Bronchial epithelial cell (primary cell): ENCODE measurements around the gene WDR89. TPM values are rescaled to one million over a fixed set of nuclear protein-coding genes. Genes with fewer than 3 reads are reported as not detected.
"Not testable (repeated sequence)": the region's sequence is repeated elsewhere in the genome, so short reads cannot be mapped to it uniquely, and the experiment has no call there.

ENCODE experiments used
- DNase-seq: peaks from one replicate; pipeline ENCODE4 v3.0.0-alpha.2; 2010; ENCODE audit warnings: low read depth
- FAIRE-seq: peaks from 2 replicates; lab custom pipeline; 2011; peaks lifted over from hg19 to GRCh38; lab: Jason Lieb, UNC
- H3K27me3 ChIP-seq: 2 replicates; pipeline ENCODE4 v1.5.1; 2011; ENCODE audit warnings: low read length; ENCODE audit not compliant: control insufficient read depth, insufficient read depth
- H3K36me3 ChIP-seq: 2 replicates; pipeline ENCODE4 v1.5.1; 2011; ENCODE audit warnings: low read length; ENCODE audit not compliant: control insufficient read depth, insufficient read depth
- H3K4me3 ChIP-seq: 2 replicates; pipeline ENCODE4 v1.5.1; 2011; ENCODE audit warnings: mild to moderate bottlenecking, low read depth, low read length, control low read depth
- CTCF ChIP-seq: IDR thresholded peaks from 2 replicates; pipeline ENCODE4 v1.5.1; 2011; ENCODE audit warnings: mild to moderate bottlenecking, moderate library complexity, low read length, control low read depth, inconsistent platforms; ENCODE audit not compliant: insufficient read depth, severe bottlenecking
- total RNA-seq: library from RNA; depleted of rRNA; stranded (reverse); fragments of >200 nt; gene quantifications from 2 replicates; pipeline ENCODE4 v1.2.1, GENCODE V29; 2014

The WDR89 gene
- total RNA-seq, 1 donor from 2014 or later: 20.0 TPM

DNA sequence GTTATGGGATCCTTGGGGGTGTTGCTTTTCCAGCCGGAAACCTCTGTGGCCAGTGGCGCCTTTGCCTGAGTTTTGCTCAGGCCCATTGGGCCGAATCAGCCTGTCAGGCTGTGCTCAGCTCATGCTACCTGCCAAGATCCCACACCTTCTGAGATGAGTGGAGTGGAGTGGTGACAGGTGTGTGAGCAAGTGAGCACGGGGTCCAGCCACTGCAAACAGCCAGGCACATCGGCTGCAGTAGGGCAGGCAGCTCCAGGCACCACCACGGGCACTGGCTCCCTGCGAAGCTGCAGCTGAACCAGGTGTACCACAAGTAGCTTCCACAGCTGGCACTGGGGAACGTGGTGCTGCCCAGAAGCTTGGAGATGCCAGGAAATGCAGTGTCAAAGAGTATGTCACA lies 21.1 kb upstream of the WDR89 start:
- no peak for TF ChIP-seq CTCF
- H3K4me3 ChIP-seq: no peak overlapping the region

DNA sequence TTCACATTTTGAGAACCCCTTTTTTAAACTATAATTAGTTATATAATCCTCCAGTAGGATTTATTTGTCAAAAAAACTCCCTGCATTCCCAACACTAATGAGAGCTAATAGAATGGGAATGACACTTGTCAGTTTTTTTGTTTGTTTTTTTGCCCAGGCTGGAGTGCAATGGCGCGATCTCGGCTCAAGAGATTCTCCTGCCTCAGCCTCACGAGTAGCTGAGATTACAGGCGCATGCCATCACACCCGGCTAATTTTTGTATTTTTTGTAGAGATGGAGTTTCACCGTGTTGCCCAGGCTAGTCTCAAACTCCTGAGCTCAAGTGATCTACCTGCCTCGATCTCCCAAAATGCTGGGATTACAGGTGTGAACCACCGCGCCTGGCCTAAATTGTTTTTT lies 20.2 kb upstream of the WDR89 start:
- H3K4me3 ChIP-seq, H3K36me3 ChIP-seq, FAIRE-seq, DNase-seq, H3K27me3 ChIP-seq: not testable (repeated sequence)

More for the DNA sequence above, 21.1 kb upstream of the WDR89 start:
- FAIRE-seq (no peak), DNase-seq (no peak)
- H3K27me3 ChIP-seq: no peaks in the 10 kb centered on the region
- H3K36me3 ChIP-seq: no peaks in the 10 kb centered on the region

DNA sequence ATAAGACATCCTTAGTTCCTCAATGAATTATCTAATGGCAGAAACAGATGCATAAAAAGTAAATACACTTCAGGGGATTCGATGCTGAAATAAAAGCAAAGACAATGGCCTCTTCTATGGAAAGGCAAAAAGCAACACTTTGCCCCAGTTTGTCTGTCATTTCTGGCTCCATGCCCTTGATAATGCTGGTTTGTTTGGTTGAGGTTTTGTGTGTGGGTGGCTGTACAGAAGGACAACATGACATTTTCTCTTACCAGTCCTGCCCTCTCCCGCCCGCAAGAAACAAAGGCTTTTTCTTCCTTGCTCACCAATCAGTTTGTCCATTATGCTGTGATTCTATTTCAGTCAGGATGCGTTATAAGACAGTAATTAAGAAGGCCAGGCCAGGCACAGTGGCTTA lies 18.1 kb upstream of the WDR89 start:
- peaks cover 1% of the 10 kb centered on the region for H3K36me3 ChIP-seq

DNA sequence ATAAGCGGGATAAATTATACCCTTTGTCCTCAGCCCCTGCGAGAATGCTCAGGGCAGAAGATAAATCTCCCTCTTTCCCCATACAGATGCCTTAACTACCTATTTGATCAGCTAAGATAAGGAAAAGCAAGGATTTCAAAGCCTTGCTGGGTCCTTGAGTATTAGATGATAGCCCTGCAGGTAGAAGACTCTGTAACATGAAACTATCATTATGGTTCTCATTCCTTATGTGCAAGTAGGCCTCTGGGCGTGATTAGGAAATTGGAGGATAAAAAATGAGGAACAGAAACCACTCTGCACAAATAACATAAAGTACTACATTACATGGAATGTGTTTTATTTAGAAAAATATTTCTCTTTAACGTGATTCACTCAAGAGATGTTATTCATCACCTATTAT lies 14.5 kb upstream of the WDR89 start:
- DNase-seq (no peak), FAIRE-seq (no peak)
- Histone ChIP-seq H3K27me3 (no peaks in the 10 kb centered on the region), H3K4me3 (no peak overlapping the region), H3K36me3 (peaks cover 1% of the 10 kb centered on the region)
- TF ChIP-seq CTCF: no peak

More for the DNA sequence above, 18.1 kb upstream of the WDR89 start:
- FAIRE-seq (no peak), DNase-seq (no peak)
- Histone ChIP-seq H3K27me3 (no peaks in the 10 kb centered on the region), H3K4me3 (no peak overlapping the region)
- TF ChIP-seq CTCF: no peak

- no peak for TF ChIP-seq CTCF
- Histone ChIP-seq H3K27me3 (no peaks in the 10 kb centered on the region), H3K4me3 (no peak overlapping the region), H3K36me3 (peaks cover 1% of the 10 kb centered on the region)
- no peak for FAIRE-seq
- no peak for DNase-seq
These were observed 13.3 kb upstream of the WDR89 start for GRCh38 chr14:63654936-63655335.

- DNase-seq (no peak), FAIRE-seq (no peak)
- no peak for TF ChIP-seq CTCF
- Histone ChIP-seq H3K27me3 (no peaks in the 10 kb centered on the region), H3K4me3 (no peak overlapping the region), H3K36me3 (peaks cover 1% of the 10 kb centered on the region)
These were observed 12.7 kb upstream of the WDR89 start for GRCh38 chr14:63654346-63654745.
